H9 (cell line): ENCODE results near the gene GPR68. TPM values are rescaled to one million over a fixed set of nuclear protein-coding genes. Genes with fewer than 3 reads are reported as not detected.

Experiments used
- DNase-seq: peaks from one replicate; pipeline ENCODE4 v3.0.0-alpha.2; 2017
- H2AFZ ChIP-seq: one replicate; pipeline ENCODE4 v1.6.1; 2013; ENCODE audit warnings: mild to moderate bottlenecking, low read length, control low read depth, moderate library complexity
- H2AK5ac ChIP-seq: 2 replicates; pipeline ENCODE4 v1.6.1; 2013; ENCODE audit warnings: low read length, control low read depth, mixed read lengths; ENCODE audit not compliant: insufficient read length
- H2BK120ac ChIP-seq: one replicate; pipeline ENCODE4 v1.6.1; 2013; ENCODE audit warnings: low read depth, mild to moderate bottlenecking, low read length, control low read depth, inconsistent platforms; ENCODE audit not compliant: poor library complexity, severe bottlenecking
- H2BK12ac ChIP-seq: 2 replicates; pipeline ENCODE4 v1.6.1; 2013; ENCODE audit warnings: low read length, control low read depth, mixed read lengths, low read depth; ENCODE audit not compliant: insufficient read length
- H2BK15ac ChIP-seq: 2 replicates; pipeline ENCODE4 v1.6.1; 2013; ENCODE audit warnings: low read depth, low read length, control low read depth
- H2BK20ac ChIP-seq: one replicate; pipeline ENCODE4 v1.6.1; 2013; ENCODE audit warnings: low read depth, mild to moderate bottlenecking, low read length, control low read depth, inconsistent platforms; ENCODE audit not compliant: poor library complexity, severe bottlenecking
- H2BK5ac ChIP-seq: 2 replicates; pipeline ENCODE4 v1.6.1; 2013; ENCODE audit warnings: low read length, control low read depth, mixed read lengths; ENCODE audit not compliant: insufficient read length
- H3K14ac ChIP-seq: 2 replicates; pipeline ENCODE4 v1.6.1; 2013; ENCODE audit warnings: low read length, control low read depth; ENCODE audit not compliant: insufficient read depth
- H3K18ac ChIP-seq: 2 replicates; pipeline ENCODE4 v1.6.1; 2013; ENCODE audit warnings: low read depth, mild to moderate bottlenecking, mixed read lengths, low read length, control low read depth; ENCODE audit not compliant: insufficient read length
- H3K23ac ChIP-seq: 2 replicates; pipeline ENCODE4 v1.6.1; 2013; ENCODE audit warnings: low read length, control low read depth, mixed read lengths, low read depth; ENCODE audit not compliant: insufficient read length
- H3K23me2 ChIP-seq: 2 replicates; pipeline ENCODE4 v1.6.1; 2013; ENCODE audit warnings: low read depth, mild to moderate bottlenecking, mixed read lengths, low read length, control low read depth; ENCODE audit not compliant: insufficient read length, poor library complexity, severe bottlenecking
- H3K27ac ChIP-seq: 2 replicates; pipeline ENCODE4 v1.5.1; 2013; ENCODE audit warnings: low read length, control low read depth, mixed read lengths, low read depth; ENCODE audit not compliant: insufficient read length
- H3K27me3 ChIP-seq: 2 replicates; pipeline ENCODE4 v1.6.1; 2013; ENCODE audit warnings: low read length, control low read depth, inconsistent platforms; ENCODE audit not compliant: insufficient read depth
- H3K4ac ChIP-seq: 2 replicates; pipeline ENCODE4 v1.6.1; 2013; ENCODE audit warnings: low read depth, mild to moderate bottlenecking, control low read depth, inconsistent platforms, low read length, moderate library complexity
- H3K4me1 ChIP-seq: 2 replicates; pipeline ENCODE4 v1.6.1; 2013; ENCODE audit warnings: low read length, control low read depth, inconsistent platforms; ENCODE audit not compliant: insufficient read depth
- H3K4me2 ChIP-seq: 2 replicates; pipeline ENCODE4 v1.6.1; 2013; ENCODE audit warnings: low read length, control low read depth, mixed read lengths; ENCODE audit not compliant: insufficient read length, insufficient read depth
- H3K56ac ChIP-seq: 2 replicates; pipeline ENCODE4 v1.6.1; 2013; ENCODE audit warnings: low read depth, mild to moderate bottlenecking, mixed read lengths, low read length, control low read depth; ENCODE audit not compliant: insufficient read length
- H3K79me1 ChIP-seq: 2 replicates; pipeline ENCODE4 v1.6.1; 2013; ENCODE audit warnings: low read depth, mild to moderate bottlenecking, moderate library complexity, low read length, control low read depth, inconsistent platforms; ENCODE audit not compliant: insufficient read depth, poor library complexity, severe bottlenecking
- H3K79me2 ChIP-seq: 2 replicates; pipeline ENCODE4 v1.6.1; 2013; ENCODE audit warnings: low read length, control low read depth, inconsistent platforms; ENCODE audit not compliant: insufficient read depth
- H3K9ac ChIP-seq: 2 replicates; pipeline ENCODE4 v1.6.1; 2013; ENCODE audit warnings: low read length, control low read depth, mixed read lengths; ENCODE audit not compliant: insufficient read length; ENCODE audit errors: extremely low read depth
- H3K9me3 ChIP-seq: one replicate; pipeline ENCODE4 v1.6.1; 2013; ENCODE audit warnings: low read depth, low read length, inconsistent platforms; ENCODE audit not compliant: control insufficient read depth
- H3T11ph ChIP-seq: one replicate; pipeline ENCODE4 v1.6.1; 2013; ENCODE audit warnings: mild to moderate bottlenecking, low read length, control low read depth, inconsistent platforms
- H4K20me1 ChIP-seq: one replicate; pipeline ENCODE4 v1.6.1; 2013; ENCODE audit not compliant: control insufficient read depth, insufficient read length, insufficient read depth
- H4K5ac ChIP-seq: 2 replicates; pipeline ENCODE4 v1.6.1; 2013; ENCODE audit warnings: low read depth, mild to moderate bottlenecking, mixed read lengths, low read length, control low read depth; ENCODE audit not compliant: insufficient read length
- H4K8ac ChIP-seq: replicated peaks from 2 replicates; pipeline ENCODE4 v1.6.1; 2013; ENCODE audit warnings: low read length, control low read depth, mixed read lengths, low read depth; ENCODE audit not compliant: insufficient read length
- H4K91ac ChIP-seq: 2 replicates; pipeline ENCODE4 v1.6.1; 2013; ENCODE audit warnings: low read depth, mild to moderate bottlenecking, moderate library complexity, mixed read lengths, low read length, control low read depth; ENCODE audit not compliant: insufficient read length
- H3K27ac Mint-ChIP-seq, 3 experiments: 2 replicates in 2 of 3; 3 replicates in 1 of 3; pipeline ENCODE4 v1.8.0; 2020 to 2021; ENCODE audit warnings: mixed read lengths in 3 of 3, mild to moderate bottlenecking in 1 of 3, moderate library complexity in 1 of 3
- H3K27me3 Mint-ChIP-seq: 2 replicates; pipeline ENCODE4 v1.8.0; 2021; ENCODE audit warnings: low read depth, mild to moderate bottlenecking, moderate library complexity, mixed read lengths
- H3K36me3 Mint-ChIP-seq, 3 experiments: 2 replicates in 2 of 3; 3 replicates in 1 of 3; pipeline ENCODE4 v1.8.0; 2020 to 2021; ENCODE audit warnings: low read depth in 3 of 3, mixed read lengths in 3 of 3; ENCODE audit not compliant: insufficient read depth in 1 of 3
- H3K4me1 Mint-ChIP-seq, 2 experiments: 2 replicates each; pipeline ENCODE4 v1.8.0; 2020; ENCODE audit warnings: mixed read lengths in 2 of 2
- H3K4me3 Mint-ChIP-seq, 2 experiments: 2 replicates in 1 of 2; 3 replicates in 1 of 2; pipeline ENCODE4 v1.8.0; 2020 to 2021; ENCODE audit warnings: mild to moderate bottlenecking in 2 of 2, mixed read lengths in 2 of 2, moderate library complexity in 1 of 2
- H3K9me3 Mint-ChIP-seq, 2 experiments: 2 replicates in 1 of 2; 3 replicates in 1 of 2; pipeline ENCODE4 v1.8.0; 2020; ENCODE audit warnings: mild to moderate bottlenecking in 2 of 2, mixed read lengths in 2 of 2, moderate library complexity in 1 of 2
- CTCF ChIP-seq: fragments of 200-600 bp; sonication (generic); conservative IDR thresholded peaks from 3 replicates; pipeline ENCODE4 v1.8.0; 2021; ENCODE audit warnings: antibody characterized with exemption, mild to moderate bottlenecking
- WGBS: extraction: QIAGEN DNeasy Blood & Tissue Kit; methylation state at CpG from one replicate; pipeline ENCODE4 v1.1.7; 2013; ENCODE audit warnings: missing lambda C conversion rate, low lambda C conversion rate, mixed read lengths; ENCODE audit not compliant: insufficient read length; ENCODE audit errors: extremely low coverage; 5-methylcytosine and 5-hydroxymethylcytosine counted together
- total RNA-seq: library from RNA; stranded (reverse); gene quantifications from 2 replicates; pipeline ENCODE4 v1.2.1, GENCODE V29; 2021

The GPR68 gene
- total RNA-seq, 1 experiment from 2014 or later, result 0.33 TPM

GRCh38 chr14:91190853-91191252 is 53.7 kb downstream of the GPR68 start:
- Histone ChIP-seq H2BK5ac (no peak overlapping the region), H4K91ac (no peak overlapping the region), H2BK12ac (no peak overlapping the region), H3K79me2 (no peaks in the 10 kb centered on the region), H2BK15ac (no peak overlapping the region), H4K20me1 (no peaks in the 10 kb centered on the region), H4K5ac (no peak overlapping the region), H3K4me2 (no peak overlapping the region), H3K9me3 (no peaks in the 10 kb centered on the region), H2AK5ac (no peak overlapping the region), H2BK120ac (no peak overlapping the region), H3K14ac (no peak overlapping the region), H3K4me1 (no peaks in the 10 kb centered on the region), H3K18ac (no peak overlapping the region), H3K23ac (no peak overlapping the region), H3K56ac (no peak overlapping the region), H3K9ac (no peak overlapping the region), H3K79me1 (no peaks in the 10 kb centered on the region), H3K23me2 (no peaks in the 10 kb centered on the region), H3K27me3 (no peaks in the 10 kb centered on the region), H2AFZ (no peak overlapping the region), H4K8ac (no peak overlapping the region), H3T11ph (no peak overlapping the region), H3K27ac (no peak overlapping the region), H2BK20ac (no peak overlapping the region), H3K4ac (no peak overlapping the region)
- no peak for TF ChIP-seq CTCF
- Mint-ChIP-seq H3K4me3 (no peak overlapping the region), H3K9me3 (no peaks in the 10 kb centered on the region), H3K27me3 (no peaks in the 10 kb centered on the region), H3K27ac (peak overlapping the region in 1 of 3 experiments; percentile 81; a peak in 2 of 7 replicates), H3K36me3 (peaks cover 7 to 26% (median 21%) of the 10 kb centered on the region in 3 experiments; a peak in 6 of 7 replicates), H3K4me1 (no peaks in the 10 kb centered on the region)
- no CpG with 5 or more reads among the region's 9 CpGs for WGBS
- DNase-seq, result no peak
